CD4-positive, alpha-beta T cell treated with Interleukin-6 at 100 ng/mL for 8 hours (primary cell): ENCODE results near the gene CCNA2.
A peak's percentile ranks its signal among the peaks of the same experiment; 100 is the strongest.

Experiments
- DNase-seq: peaks from one replicate; pipeline ENCODE4 v3.0.0-alpha.2; 2020; ENCODE audit warnings: mixed read lengths, low spot score

Gene CCNA2

DNA sequence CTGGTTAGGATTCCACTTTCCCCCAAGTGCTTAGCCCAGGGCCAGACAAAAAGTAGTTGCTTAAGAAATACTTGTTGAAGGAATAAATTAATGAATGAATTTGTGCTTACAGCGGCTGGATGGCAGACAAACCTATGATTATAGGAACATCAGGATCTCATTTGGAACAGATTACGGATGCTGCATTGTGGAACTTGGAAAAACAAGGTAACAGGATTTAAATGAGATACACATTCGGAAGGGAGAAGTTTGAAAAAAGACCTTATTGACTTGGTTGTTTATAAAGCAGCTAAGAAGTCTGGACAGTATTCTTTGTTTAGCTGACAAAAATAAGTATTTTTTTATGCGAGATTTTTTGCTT lies 22.0 kb downstream of the CCNA2 start:
- no peak for DNase-seq

DNA sequence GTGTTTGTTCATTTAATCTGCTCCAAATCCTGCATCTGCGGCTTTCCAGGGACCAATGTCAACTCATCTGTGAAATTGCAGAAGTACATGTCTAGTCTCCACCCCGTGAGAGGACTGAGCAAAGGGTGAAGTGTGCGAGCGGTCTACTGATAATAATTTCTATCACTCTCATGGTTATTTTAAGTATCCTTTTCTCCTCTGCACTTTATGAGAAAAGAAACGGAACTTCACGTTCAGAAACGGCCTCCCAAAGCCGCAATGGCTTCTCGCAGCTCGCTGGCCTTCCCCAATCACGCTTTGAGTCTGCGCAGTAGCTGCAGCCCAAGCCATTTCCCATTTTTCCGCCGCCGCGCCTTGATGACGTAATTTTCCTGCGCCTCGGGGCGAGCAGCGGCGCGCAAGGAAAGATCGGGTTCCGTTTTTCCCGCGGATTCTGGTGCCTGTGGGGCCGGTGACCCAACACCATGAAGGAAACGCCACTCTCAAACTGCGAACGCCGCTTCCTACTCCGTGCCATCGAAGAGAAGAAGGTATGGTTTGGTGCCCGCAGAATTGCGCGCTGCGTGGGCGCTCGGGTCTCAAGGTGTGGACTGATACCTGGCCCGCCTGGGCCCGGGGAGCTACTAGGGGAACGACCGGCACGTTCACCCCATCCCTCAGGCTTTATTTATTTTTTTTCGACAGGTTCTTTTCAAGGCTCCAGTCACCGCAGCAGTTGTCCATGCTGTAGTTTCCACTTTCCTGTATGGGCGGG lies 22.5 kb downstream of the CCNA2 start, which contains the start of gene EXOSC9:
EXOSC9 (plus strand) TSS at position 363 of the 754 bp plus-strand sequence; CDS start at position 465, 102 bp downstream.
- peak; percentile 89 for DNase-seq

- no peak for DNase-seq
These were observed 23.1 kb downstream of the CCNA2 start for GRCh38 chr4:121800638-121800960.

DNA sequence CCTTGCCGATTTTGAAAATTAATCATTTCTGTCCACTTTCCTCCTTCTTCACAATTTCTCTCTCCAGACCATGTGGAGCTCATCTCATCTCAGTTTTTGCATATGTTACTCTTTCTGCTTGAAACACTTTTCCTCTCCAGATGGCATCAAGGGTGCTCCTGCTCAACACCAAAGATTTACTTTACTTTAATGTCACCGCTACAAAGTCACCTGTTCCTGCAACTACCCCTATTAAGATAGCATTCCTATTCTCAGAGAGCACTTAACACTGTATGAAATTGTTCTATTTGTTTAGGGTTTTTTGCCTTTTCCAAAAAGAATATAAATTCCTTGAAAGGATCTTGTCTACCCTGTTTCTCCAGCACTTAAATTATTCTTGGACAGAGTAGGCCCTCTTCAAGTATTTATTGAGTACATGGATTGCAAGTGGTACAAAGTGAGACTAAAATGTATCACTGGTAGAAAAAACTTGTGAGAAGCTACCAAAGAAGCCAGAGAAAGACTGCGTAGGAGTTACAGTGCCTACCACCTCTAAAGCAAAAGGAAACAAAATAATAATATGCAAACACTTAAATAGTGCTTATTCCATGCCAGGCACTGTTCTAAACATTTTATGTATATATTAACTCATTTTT lies 23.7 kb downstream of the CCNA2 start:
- no peak for DNase-seq

DNA sequence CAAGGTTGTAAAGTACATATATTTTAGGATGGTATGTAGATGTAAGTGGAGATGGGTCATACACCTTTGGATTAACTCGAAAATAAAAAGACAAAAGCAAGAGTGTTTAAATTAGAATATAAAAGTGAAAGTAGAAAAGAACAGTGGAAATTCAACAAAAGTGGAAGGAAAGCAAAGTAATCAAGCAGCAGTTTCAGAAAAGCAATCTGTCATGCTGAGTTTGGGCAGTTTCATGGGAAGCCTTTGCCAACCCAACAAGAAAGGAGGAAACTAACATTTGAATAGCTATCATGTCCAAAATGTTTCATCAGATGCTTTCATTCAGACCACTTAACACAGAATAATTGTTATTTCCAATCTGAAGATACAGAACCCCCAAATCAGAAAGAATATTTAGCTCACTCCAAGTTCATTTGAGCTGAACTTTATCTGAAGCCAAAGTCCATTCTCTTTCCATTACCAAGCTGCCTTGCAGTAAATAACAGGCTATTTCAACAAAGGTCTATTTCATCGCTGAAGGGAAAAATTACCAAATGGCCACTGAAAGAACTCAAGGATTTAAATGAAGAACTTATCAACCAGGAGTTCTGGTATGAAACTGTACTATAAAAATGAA lies 24.4 kb downstream of the CCNA2 start:
- no peak for DNase-seq

DNA sequence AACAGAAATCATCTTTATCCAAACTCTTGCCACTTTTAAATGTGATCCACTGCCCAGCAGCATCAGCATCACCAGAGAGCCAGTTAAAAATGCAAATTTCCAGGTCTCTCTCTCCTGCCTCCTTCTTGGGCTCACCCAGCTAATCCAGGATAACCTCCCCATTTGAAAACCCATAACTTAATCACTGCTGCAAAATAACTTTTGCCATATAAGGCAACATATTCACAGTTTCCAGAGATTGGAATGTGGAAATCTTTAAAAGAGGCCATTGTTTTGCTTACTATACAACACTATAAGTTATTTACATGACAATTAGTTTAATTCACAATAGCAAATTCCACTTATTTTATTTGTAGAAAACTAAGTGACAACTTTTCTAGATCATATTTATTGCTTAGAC lies 27.4 kb downstream of the CCNA2 start:
- no peak for DNase-seq

DNA sequence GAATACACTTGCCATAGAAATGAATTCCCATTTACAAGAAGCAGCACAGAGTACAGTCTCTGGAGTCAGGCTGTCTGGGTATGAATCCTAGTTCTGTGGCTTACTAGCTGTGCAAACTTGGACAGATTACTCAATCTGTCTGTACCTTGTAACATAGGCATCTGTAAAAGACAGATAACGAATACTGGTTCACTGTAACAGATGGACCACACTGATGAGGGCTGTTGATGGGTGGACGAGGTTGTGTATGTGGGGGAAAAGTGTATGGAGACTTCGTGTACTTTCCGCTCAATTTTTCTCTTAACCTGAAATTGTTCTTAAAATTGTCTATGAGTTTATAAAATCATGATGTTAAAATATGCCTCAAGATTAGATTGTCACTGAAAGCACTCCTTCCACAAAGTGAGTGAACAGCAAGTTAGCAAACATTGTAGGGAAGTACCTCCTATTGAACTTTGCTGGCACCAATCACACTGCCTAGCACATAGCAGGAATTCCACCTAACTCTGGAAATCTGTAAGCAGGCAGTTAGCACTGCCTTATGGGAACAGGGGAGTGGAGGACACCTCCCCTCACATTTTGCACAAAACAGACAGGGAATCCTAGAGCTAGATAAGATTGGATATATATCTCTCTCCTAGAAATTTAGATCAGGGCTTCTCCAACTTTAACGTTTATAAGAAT lies 29.0 kb downstream of the CCNA2 start:
- no peak for DNase-seq

GRCh38 chr4:121792966-121793365 lies 30.7 kb downstream of the CCNA2 start:
- no peak for DNase-seq

GRCh38 chr4:121791481-121791880 lies 32.2 kb downstream of the CCNA2 start:
- DNase-seq = no peak

GRCh38 chr4:121790976-121791375 lies 32.7 kb downstream of the CCNA2 start:
- DNase-seq = no peak

- no peak for DNase-seq
These were observed 33.5 kb downstream of the CCNA2 start for GRCh38 chr4:121789960-121790829.

DNA sequence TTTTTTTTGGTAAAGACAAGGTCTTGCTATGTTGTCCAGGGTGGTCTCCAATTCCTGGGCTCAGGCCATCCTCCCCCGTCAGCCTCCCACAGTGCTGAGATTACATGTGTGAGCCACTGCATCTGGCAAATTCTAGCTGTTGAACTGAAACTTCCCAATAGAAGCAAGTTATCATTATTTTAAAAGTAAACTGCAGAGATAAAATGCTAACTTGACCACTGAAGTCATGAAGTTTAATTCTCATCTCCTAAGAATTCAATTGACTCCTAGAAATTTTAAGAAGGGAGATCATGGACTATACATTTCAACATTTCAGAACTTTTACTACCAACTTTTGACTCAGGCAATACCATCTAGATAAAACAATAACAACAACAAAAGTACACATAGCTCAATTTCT lies 34.2 kb downstream of the CCNA2 start:
- no peak for DNase-seq

GRCh38 chr4:121788896-121789295 lies 34.8 kb downstream of the CCNA2 start:
- no peak for DNase-seq

- no peak for DNase-seq
These were observed 37.5 kb downstream of the CCNA2 start for GRCh38 chr4:121786221-121786620.

GRCh38 chr4:121785479-121785878 lies 38.2 kb downstream of the CCNA2 start:
- DNase-seq = no peak

DNA sequence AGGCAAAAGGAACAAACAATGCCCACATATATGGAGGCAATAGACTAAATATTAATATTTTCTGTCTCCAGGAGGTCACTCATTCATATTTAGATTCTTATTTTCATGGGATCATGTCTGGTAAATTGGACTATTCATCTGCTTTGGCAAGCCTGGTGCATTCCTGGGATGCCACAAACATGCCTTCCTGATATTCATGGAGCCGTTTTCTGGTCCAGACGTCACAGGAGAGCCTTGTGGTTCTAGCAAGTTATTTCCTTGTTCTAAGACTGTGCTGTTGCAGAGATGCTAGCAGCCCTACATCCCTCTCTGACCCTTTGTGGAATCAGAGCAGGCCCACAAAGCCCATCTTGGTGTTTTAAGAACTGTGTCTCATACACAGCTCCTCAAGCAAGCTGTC lies 38.7 kb downstream of the CCNA2 start:
- no peak for DNase-seq

- DNase-seq = no peak
These were observed 39.3 kb downstream of the CCNA2 start for GRCh38 chr4:121784401-121784800.

DNA sequence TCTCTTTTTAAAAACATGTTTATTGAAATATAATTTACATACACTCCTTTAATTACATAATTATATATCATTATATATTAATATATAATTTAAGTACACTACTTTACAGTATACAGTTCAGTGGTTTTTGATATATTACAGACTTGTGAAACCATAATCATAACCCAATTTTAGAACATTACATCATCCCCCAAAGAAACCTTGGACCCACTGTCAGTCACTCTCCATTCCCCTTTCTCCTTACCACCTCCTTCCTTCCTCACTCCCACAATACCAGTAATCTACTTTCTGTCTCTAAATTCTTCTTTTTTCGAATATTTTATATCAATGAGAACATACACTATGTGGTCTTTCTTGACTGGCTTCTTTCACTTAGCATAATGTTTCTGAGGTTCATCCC lies 40.5 kb downstream of the CCNA2 start:
- DNase-seq = no peak

DNA sequence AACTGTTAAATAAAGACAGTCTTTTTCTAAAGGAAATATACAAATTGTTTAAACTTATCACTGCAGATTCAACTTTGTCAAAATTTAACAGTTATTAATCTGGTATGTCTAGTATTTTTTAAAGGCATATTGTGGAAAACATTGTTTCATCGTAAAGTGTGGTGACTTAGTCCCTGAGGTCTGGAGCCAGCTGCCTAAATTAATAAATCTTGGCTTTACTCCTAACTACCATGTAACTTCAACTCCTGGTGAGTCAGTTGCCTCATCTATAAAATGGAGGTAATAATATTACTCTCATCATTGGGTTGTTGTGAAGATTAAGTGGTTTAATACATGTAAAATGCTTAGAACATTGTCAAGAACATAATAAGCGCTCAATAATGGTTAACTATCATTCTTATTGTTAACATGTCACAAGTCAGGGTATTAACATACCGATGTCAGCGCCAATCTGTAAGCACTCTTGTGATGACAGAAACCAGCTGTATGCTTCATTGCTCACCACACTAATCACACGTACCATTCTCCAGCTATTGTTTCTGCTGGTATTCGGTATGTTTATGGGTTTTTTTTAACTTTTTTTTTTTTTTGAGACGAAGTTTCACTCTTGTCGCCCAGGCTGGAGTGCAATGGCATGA lies 44.6 kb downstream of the CCNA2 start:
- DNase-seq = no peak

- no peak for DNase-seq
These were observed 46.1 kb downstream of the CCNA2 start for GRCh38 chr4:121777625-121778024.

DNA sequence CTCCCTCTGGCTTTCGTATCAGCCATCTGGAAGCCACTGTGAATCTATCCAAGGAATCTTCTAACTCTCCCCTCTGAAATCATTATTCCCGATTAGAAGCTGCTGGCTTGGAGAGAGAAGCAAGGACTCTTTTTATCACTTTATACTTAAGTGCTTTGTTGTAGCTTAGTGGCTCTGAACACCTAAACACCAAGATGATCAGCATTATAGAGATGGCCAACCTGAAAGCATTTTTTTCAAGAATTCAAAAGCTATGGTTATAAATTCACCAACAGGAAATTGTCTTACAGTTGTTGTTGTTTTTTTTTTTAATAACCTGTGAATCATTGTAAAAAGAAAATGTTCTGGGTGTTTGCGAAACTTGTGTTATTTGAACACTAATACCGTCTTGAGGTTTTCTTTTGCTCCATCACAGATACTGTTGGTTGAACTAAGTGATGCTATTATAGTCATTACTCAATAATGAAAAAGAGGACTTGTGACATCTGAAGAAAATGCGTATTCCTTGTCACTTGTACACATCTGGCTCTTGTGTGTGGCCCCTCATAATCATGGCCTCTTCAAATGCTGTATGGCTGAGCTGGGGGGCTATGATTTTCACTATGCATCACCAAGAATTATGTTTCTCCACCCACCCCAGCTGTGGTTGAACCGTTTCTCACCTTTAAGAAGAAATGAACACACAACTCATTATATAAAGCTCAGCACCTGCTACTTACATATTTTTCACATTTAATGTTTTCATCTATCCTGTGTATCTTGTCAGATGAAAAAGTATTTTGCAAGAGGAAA lies 46.9 kb downstream of the CCNA2 start:
- DNase-seq = no peak
